Endothelial cell (in vitro differentiated cells): Measurements from ENCODE around the gene INF2. TPM values are rescaled to one million over a fixed set of nuclear protein-coding genes. Genes with fewer than 3 reads are reported as not detected.

Source experiments
- DNase-seq: peaks from one replicate; pipeline ENCODE4 v3.0.0; 2021; ENCODE audit warnings: low spot score
- H3K27ac Mint-ChIP-seq: one replicate; pipeline ENCODE4 v1.8.0; 2021; ENCODE audit warnings: mixed read lengths, inconsistent platforms; ENCODE audit not compliant: unreplicated experiment
- H3K27me3 Mint-ChIP-seq: one replicate; pipeline ENCODE4 v1.8.0; 2021; ENCODE audit warnings: mild to moderate bottlenecking, moderate library complexity, mixed read lengths, inconsistent platforms; ENCODE audit not compliant: unreplicated experiment
- H3K36me3 Mint-ChIP-seq: one replicate; pipeline ENCODE4 v1.8.0; 2021; ENCODE audit warnings: mild to moderate bottlenecking, low read depth, mixed read lengths, inconsistent platforms; ENCODE audit not compliant: unreplicated experiment
- H3K4me1 Mint-ChIP-seq: one replicate; pipeline ENCODE4 v1.8.0; 2021; ENCODE audit warnings: mild to moderate bottlenecking, mixed read lengths, inconsistent platforms; ENCODE audit not compliant: unreplicated experiment
- H3K4me3 Mint-ChIP-seq: one replicate; pipeline ENCODE4 v1.8.0; 2021; ENCODE audit warnings: mild to moderate bottlenecking, mixed read lengths, inconsistent platforms; ENCODE audit not compliant: unreplicated experiment
- H3K9me3 Mint-ChIP-seq: one replicate; pipeline ENCODE4 v1.8.0; 2021; ENCODE audit warnings: mixed read lengths, inconsistent platforms; ENCODE audit not compliant: unreplicated experiment
- CTCF ChIP-seq: fragments of 200-600 bp; sonication (generic); IDR thresholded peaks from one replicate; pipeline ENCODE4 v1.5.0; 2021; ENCODE audit warnings: antibody characterized with exemption; ENCODE audit not compliant: unreplicated experiment
- total RNA-seq: library from RNA; stranded (reverse); fragmentation: NEBNext Ultra II Directional; extraction: Animal tissue kit (Norgen Biotek cat#: 25700); gene quantifications from one replicate; pipeline ENCODE4 v1.2.1, GENCODE V29; 2021; ENCODE audit not compliant: unreplicated experiment

The INF2 gene
- total RNA-seq, 1 donor from 2014 or later = 97.2 TPM

GRCh38 chr14:104680806-104681688 is 8.4 kb upstream of the INF2 start:
- Mint-ChIP-seq H3K27me3 (peaks cover 20% of the 10 kb centered on the region), H3K36me3 (peaks cover 4% of the 10 kb centered on the region), H3K27ac (peak overlapping the region; percentile 98), H3K4me3 (peak overlapping the region; percentile 83), H3K9me3 (no peaks in the 10 kb centered on the region), H3K4me1 (peaks cover 25% of the 10 kb centered on the region)
- no peak for DNase-seq
- no peak for TF ChIP-seq CTCF

- Mint-ChIP-seq H3K4me1 (peaks cover 25% of the 10 kb centered on the region), H3K36me3 (peaks cover 4% of the 10 kb centered on the region), H3K4me3 (peak overlapping the region; percentile 83), H3K27me3 (peaks cover 20% of the 10 kb centered on the region), H3K9me3 (no peaks in the 10 kb centered on the region), H3K27ac (peak overlapping the region; percentile 98)
- peak; percentile 83 for DNase-seq
- no peak for TF ChIP-seq CTCF
These were observed 7.7 kb upstream of the INF2 start for GRCh38 chr14:104681689-104682074.

- DNase-seq = no peak
- Mint-ChIP-seq H3K27ac (peak overlapping the region; percentile 98), H3K27me3 (peaks cover 20% of the 10 kb centered on the region), H3K36me3 (peaks cover 4% of the 10 kb centered on the region), H3K9me3 (no peaks in the 10 kb centered on the region), H3K4me1 (peaks cover 25% of the 10 kb centered on the region), H3K4me3 (peak overlapping the region; percentile 51)
- no peak for TF ChIP-seq CTCF
These were observed 7.3 kb upstream of the INF2 start for GRCh38 chr14:104682107-104682593.

GRCh38 chr14:104683653-104684448 is 5.6 kb upstream of the INF2 start:
- Mint-ChIP-seq H3K4me1 (peaks cover 22% of the 10 kb centered on the region), H3K27ac (no peak overlapping the region), H3K27me3 (peaks cover 22% of the 10 kb centered on the region)

More at GRCh38 chr14:104683653-104684448, 5.6 kb upstream of the INF2 start:
- peaks cover 4% of the 10 kb centered on the region for H3K36me3 Mint-ChIP-seq
- TF ChIP-seq CTCF = no peak
- peak overlapping the region; percentile 35 for H3K4me3 Mint-ChIP-seq
- H3K9me3 Mint-ChIP-seq = no peaks in the 10 kb centered on the region
- no peak for DNase-seq
